Measurements from ENCODE around the gene BEGAIN.

DNA sequence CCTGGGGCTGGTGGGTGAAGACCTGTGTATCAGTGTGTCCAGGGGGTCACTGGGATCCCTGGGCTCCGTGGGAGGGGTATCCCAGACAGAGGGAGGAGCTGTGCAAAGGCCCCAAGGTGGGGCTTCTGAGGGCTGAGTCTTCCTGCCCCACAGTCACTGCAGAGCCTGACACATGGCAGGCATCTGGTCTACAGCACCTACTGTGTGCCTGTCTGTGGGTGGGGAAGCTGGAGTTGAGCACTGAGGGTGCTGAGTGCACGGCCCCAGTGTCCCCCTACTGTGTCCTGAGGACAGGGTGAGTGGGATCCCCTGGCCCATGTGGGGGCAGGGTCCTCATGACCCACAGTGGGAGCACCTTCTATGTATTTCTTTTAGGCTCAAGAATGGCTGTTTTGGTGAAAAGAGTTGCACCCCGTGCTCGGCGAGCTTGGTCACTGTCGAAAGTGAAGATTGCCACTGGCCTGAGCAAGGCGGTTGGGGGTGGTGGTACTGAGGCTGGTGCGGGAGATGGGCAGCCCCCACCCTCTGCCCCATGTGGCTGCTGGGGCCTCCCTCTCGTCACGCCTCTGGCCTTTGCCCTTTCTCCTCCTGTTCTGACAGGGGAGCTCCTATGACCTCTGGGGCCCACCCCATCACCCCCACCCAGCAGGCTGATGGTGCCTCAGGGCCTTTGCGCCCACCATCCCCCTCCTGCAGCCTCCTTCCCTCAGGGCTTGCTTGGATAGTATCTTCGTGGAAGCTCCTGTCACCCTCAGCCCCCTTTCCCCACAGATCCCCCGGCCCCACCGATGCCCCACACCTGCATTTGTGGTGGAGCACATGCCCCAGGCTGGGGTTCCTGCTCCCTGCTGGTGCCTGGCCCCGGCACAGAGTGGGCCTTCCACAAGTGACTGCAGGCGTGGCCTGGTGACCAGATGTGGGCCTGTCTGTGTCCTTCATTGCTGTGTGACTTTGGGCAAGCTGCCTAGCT, 55.8 kb downstream of the BEGAIN start:
- no peak for TF ChIP-seq EZH2phosphoT487 (IDR thresholded peaks at IDR 0.05; ENCODE audit: borderline replicate concordance, low read depth, low read length)
- TF ChIP-seq, protein P1, sequence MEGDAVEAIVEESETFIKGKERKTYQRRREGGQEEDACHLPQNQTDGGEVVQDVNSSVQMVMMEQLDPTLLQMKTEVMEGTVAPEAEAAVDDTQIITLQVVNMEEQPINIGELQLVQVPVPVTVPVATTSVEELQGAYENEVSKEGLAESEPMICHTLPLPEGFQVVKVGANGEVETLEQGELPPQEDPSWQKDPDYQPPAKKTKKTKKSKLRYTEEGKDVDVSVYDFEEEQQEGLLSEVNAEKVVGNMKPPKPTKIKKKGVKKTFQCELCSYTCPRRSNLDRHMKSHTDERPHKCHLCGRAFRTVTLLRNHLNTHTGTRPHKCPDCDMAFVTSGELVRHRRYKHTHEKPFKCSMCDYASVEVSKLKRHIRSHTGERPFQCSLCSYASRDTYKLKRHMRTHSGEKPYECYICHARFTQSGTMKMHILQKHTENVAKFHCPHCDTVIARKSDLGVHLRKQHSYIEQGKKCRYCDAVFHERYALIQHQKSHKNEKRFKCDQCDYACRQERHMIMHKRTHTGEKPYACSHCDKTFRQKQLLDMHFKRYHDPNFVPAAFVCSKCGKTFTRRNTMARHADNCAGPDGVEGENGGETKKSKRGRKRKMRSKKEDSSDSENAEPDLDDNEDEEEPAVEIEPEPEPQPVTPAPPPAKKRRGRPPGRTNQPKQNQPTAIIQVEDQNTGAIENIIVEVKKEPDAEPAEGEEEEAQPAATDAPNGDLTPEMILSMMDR (conservative IDR thresholded peaks at IDR 0.05; ENCODE audit: low read length), result no peak
